HCT116 (cell line): Measurements from ENCODE around the gene BBS2.

ENCODE experiments used
- FOSL1 ChIP-seq: IDR thresholded peaks from 2 replicates; pipeline ENCODE4 v1.6.1; 2012; ENCODE audit warnings: low read depth
- POLR2A ChIP-seq: IDR thresholded peaks from 2 replicates; pipeline ENCODE4 v1.7.0; 2011; ENCODE audit warnings: borderline replicate concordance; ENCODE audit not compliant: insufficient read depth, insufficient read length; ENCODE audit errors: extremely low read depth
- POLR2AphosphoS5 ChIP-seq: IDR thresholded peaks from 2 replicates; pipeline ENCODE4 v1.6.1; 2011; ENCODE audit warnings: mild to moderate bottlenecking, low read depth, low read length, moderate library complexity
- SIN3A ChIP-seq: IDR thresholded peaks from 2 replicates; pipeline ENCODE4 v1.6.1; 2012; ENCODE audit warnings: low read depth
- SP1 ChIP-seq: IDR thresholded peaks from 2 replicates; pipeline ENCODE4 v1.6.1; 2012; ENCODE audit warnings: low read depth
- ZFX ChIP-seq: fragments of 450-650 bp; IDR thresholded peaks from 2 replicates; pipeline ENCODE4 v1.6.1; 2017
- TF ChIP-seq, protein P1 (sequence below), 3 experiments: fragments of 200-600 bp in 1 of 3; sonication (generic) in 1 of 3; IDR thresholded peaks in 2 of 3; conservative IDR thresholded peaks in 1 of 3; 2 replicates each; pipeline ENCODE4 v1.5.1; 2012 to 2017; ENCODE audit warnings: low read depth in 2 of 3, low read length in 2 of 3, antibody characterized with exemption in 1 of 3, borderline replicate concordance in 1 of 3, control low read depth in 1 of 3, mild to moderate bottlenecking in 1 of 3, mixed read lengths in 1 of 3, mixed run types in 1 of 3, moderate library complexity in 1 of 3; ENCODE audit not compliant: insufficient read depth in 1 of 3
- TF ChIP-seq, protein P2 (sequence below): IDR thresholded peaks from 2 replicates; pipeline ENCODE4 v1.6.1; 2012

DNA sequence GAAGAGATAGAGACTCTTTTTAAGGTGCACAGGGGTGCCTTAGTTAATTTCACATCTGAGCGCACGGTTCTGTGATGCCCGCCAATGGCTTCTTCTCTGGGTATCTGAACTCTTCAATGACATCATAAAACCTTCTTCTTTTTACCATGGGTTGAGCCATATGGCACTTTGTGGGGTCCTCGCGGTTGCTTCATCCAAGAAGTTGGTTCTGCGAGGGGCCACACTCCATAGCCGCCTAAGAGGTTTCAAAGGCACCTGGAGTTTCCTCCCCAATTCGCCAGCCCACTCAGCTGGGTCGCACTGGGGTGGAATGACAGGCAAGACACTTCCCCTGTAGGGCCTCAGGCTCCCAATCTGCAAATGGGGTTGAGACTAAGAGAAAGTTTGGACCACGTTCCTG lies 34.6 kb upstream of the BBS2 start:
- TF ChIP-seq, protein P1, sequence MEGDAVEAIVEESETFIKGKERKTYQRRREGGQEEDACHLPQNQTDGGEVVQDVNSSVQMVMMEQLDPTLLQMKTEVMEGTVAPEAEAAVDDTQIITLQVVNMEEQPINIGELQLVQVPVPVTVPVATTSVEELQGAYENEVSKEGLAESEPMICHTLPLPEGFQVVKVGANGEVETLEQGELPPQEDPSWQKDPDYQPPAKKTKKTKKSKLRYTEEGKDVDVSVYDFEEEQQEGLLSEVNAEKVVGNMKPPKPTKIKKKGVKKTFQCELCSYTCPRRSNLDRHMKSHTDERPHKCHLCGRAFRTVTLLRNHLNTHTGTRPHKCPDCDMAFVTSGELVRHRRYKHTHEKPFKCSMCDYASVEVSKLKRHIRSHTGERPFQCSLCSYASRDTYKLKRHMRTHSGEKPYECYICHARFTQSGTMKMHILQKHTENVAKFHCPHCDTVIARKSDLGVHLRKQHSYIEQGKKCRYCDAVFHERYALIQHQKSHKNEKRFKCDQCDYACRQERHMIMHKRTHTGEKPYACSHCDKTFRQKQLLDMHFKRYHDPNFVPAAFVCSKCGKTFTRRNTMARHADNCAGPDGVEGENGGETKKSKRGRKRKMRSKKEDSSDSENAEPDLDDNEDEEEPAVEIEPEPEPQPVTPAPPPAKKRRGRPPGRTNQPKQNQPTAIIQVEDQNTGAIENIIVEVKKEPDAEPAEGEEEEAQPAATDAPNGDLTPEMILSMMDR (IDR thresholded peaks at IDR 0.05 in 2 of 3, conservative IDR thresholded peaks at IDR 0.05 in 1 of 3; ENCODE audit: borderline replicate concordance in 1 of 3, insufficient read depth in 1 of 3, low read depth in 2 of 3, low read length in 2 of 3), result no peak
- no peak for TF ChIP-seq SIN3A
- no peak for TF ChIP-seq ZFX
- TF ChIP-seq, protein P2, sequence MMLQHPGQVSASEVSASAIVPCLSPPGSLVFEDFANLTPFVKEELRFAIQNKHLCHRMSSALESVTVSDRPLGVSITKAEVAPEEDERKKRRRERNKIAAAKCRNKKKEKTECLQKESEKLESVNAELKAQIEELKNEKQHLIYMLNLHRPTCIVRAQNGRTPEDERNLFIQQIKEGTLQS, result no peak
- TF ChIP-seq FOSL1, result no peak
- no peak for TF ChIP-seq POLR2A
- TF ChIP-seq SP1, result no peak
- TF ChIP-seq POLR2AphosphoS5, result no peak
